IMR-90 (cell line): ENCODE results near the gene PHETA1. TPM values are rescaled to one million over a fixed set of nuclear protein-coding genes. Genes with fewer than 3 reads are reported as not detected.

Experiments used
- ATAC-seq: fragments of 200-7000 bp; cut with Tn5 transposase; 2 replicates; pipeline ENCODE4 v1.9.1; 2020; ENCODE audit warnings: low read depth, mild to moderate bottlenecking, moderate library complexity
- BruUV-seq: library from RNA; stranded (reverse); fragments of 400-500 nt; replicated peaks from 2 replicates; lab custom pipeline; 2021; lab: Mats Ljungman, UMichigan
- CTCF ChIA-PET: fragments of 300-600 bp; formaldehyde crosslinking; extraction: SDS; loops from one replicate; lab custom pipeline; 2021; ENCODE audit warnings: antibody characterized with exemption; lab: Yijun Ruan, JAX
- POLR2A ChIA-PET: fragments of 300-600 bp; sonication (Branson Sonifier 250); formaldehyde crosslinking; loops from one replicate; lab custom pipeline; 2022; ENCODE audit warnings: antibody characterized with exemption; ENCODE audit not compliant: unreplicated experiment; lab: Charles Lee
- DNase-seq: peaks from one replicate; pipeline ENCODE4 v3.0.0; 2013
- H2AFZ ChIP-seq: replicated peaks from 2 replicates; pipeline ENCODE3; 2013; ENCODE audit warnings: low read length, mild to moderate bottlenecking; ENCODE audit not compliant: poor library complexity
- H2AK5ac ChIP-seq: 2 replicates; pipeline ENCODE4 v1.6.1; 2013; ENCODE audit warnings: low read depth, low read length, inconsistent platforms
- H2AK9ac ChIP-seq: replicated peaks from 2 replicates; pipeline ENCODE3; 2013; ENCODE audit warnings: mild to moderate bottlenecking, low read depth, low read length, moderate library complexity; ENCODE audit not compliant: poor library complexity
- H2BK120ac ChIP-seq: 2 replicates; pipeline ENCODE4 v1.6.1; 2013; ENCODE audit warnings: low read depth, low read length, inconsistent platforms
- H2BK15ac ChIP-seq: 3 replicates; pipeline ENCODE4 v1.6.1; 2013; ENCODE audit warnings: low read depth, low read length, inconsistent platforms
- H2BK20ac ChIP-seq: 2 replicates; pipeline ENCODE4 v1.6.1; 2013; ENCODE audit warnings: low read depth, mild to moderate bottlenecking, inconsistent platforms, low read length, moderate library complexity
- H2BK5ac ChIP-seq: 2 replicates; pipeline ENCODE4 v1.6.1; 2013; ENCODE audit warnings: mild to moderate bottlenecking, low read depth, low read length, inconsistent platforms; ENCODE audit not compliant: poor library complexity, severe bottlenecking
- H3K14ac ChIP-seq: replicated peaks from 2 replicates; pipeline ENCODE4 v1.6.1; 2013; ENCODE audit warnings: low read depth, low read length, inconsistent platforms
- H3K18ac ChIP-seq: 2 replicates; pipeline ENCODE4 v1.6.1; 2013; ENCODE audit warnings: low read depth, low read length, control low read depth
- H3K23ac ChIP-seq: 2 replicates; pipeline ENCODE4 v1.6.1; 2013; ENCODE audit warnings: low read depth, low read length, inconsistent platforms
- H3K27ac ChIP-seq: 2 replicates; pipeline ENCODE4 v1.5.1; 2013; ENCODE audit warnings: mild to moderate bottlenecking, control low read depth, low read length; ENCODE audit not compliant: insufficient read depth
- H3K27me3 ChIP-seq: 2 replicates; pipeline ENCODE4 v1.6.1; 2013; ENCODE audit warnings: low read length; ENCODE audit not compliant: control insufficient read depth, insufficient read depth
- H3K36me3 ChIP-seq: 2 replicates; pipeline ENCODE4 v1.6.1; 2013; ENCODE audit warnings: low read length, mixed read lengths; ENCODE audit not compliant: control insufficient read depth, insufficient read depth
- H3K4ac ChIP-seq: 2 replicates; pipeline ENCODE4 v1.6.1; 2013; ENCODE audit warnings: low read depth, low read length, inconsistent platforms
- H3K4me1 ChIP-seq: 2 replicates; pipeline ENCODE4 v1.6.1; 2013; ENCODE audit warnings: low read length, mixed read lengths; ENCODE audit not compliant: control insufficient read depth, insufficient read depth
- H3K4me2 ChIP-seq: 2 replicates; pipeline ENCODE4 v1.6.1; 2013; ENCODE audit warnings: low read depth, mild to moderate bottlenecking, control low read depth, low read length, moderate library complexity
- H3K4me3 ChIP-seq: 2 replicates; pipeline ENCODE4 v1.5.1; 2013; ENCODE audit warnings: low read depth, mild to moderate bottlenecking, control low read depth, low read length, moderate library complexity; ENCODE audit not compliant: insufficient read depth
- H3K56ac ChIP-seq: 2 replicates; pipeline ENCODE4 v1.6.1; 2013; ENCODE audit warnings: low read length, inconsistent platforms; ENCODE audit not compliant: insufficient read depth; ENCODE audit errors: extremely low read depth
- H3K79me1 ChIP-seq, 2 experiments: 2 replicates each; pipeline ENCODE4 v1.6.1; 2013; ENCODE audit warnings: low read length in 2 of 2, inconsistent platforms in 1 of 2, low read depth in 1 of 2
- H3K9ac ChIP-seq: 2 replicates; pipeline ENCODE4 v1.6.1; 2013; ENCODE audit warnings: low read depth, low read length, control low read depth
- H3K9me1 ChIP-seq: 2 replicates; pipeline ENCODE4 v1.6.1; 2013; ENCODE audit warnings: low read length, inconsistent platforms; ENCODE audit not compliant: insufficient read depth
- H3K9me3 ChIP-seq: 2 replicates; pipeline ENCODE4 v1.6.1; 2013; ENCODE audit warnings: low read length; ENCODE audit not compliant: control insufficient read depth, insufficient read depth
- H4K20me1 ChIP-seq: 2 replicates; pipeline ENCODE4 v1.6.1; 2013; ENCODE audit warnings: low read length, inconsistent platforms; ENCODE audit not compliant: insufficient read depth
- H4K5ac ChIP-seq: 2 replicates; pipeline ENCODE4 v1.6.1; 2013; ENCODE audit warnings: mild to moderate bottlenecking, low read depth, low read length, control low read depth
- H4K8ac ChIP-seq, 2 experiments: 2 replicates each; pipeline ENCODE4 v1.6.1; 2013; ENCODE audit warnings: low read depth in 2 of 2, low read length in 2 of 2, control low read depth in 1 of 2, inconsistent platforms in 1 of 2
- H4K91ac ChIP-seq: 2 replicates; pipeline ENCODE4 v1.6.1; 2013; ENCODE audit warnings: low read depth, low read length, inconsistent platforms; ENCODE audit not compliant: insufficient read depth
- BHLHE40 ChIP-seq: fragments of 150-350 bp; IDR thresholded peaks from 2 replicates; pipeline ENCODE4 v1.6.1; 2016; ENCODE audit warnings: mild to moderate bottlenecking, low read depth, low read length
- CEBPB ChIP-seq: IDR thresholded peaks from 2 replicates; pipeline ENCODE4 v1.6.1; 2012; ENCODE audit warnings: low read depth, low read length, improper control_type of control experiment
- CHD1 ChIP-seq: IDR thresholded peaks from 2 replicates; pipeline ENCODE4 v1.6.1; 2012; ENCODE audit warnings: low read depth, low read length, improper control_type of control experiment
- ELK1 ChIP-seq: fragments of 150-350 bp; IDR thresholded peaks from 2 replicates; pipeline ENCODE4 v1.6.1; 2016; ENCODE audit warnings: low read depth, mild to moderate bottlenecking, low read length, moderate library complexity, borderline replicate concordance
- FOS ChIP-seq: fragments of 150-350 bp; IDR thresholded peaks from 2 replicates; pipeline ENCODE4 v1.6.1; 2016; ENCODE audit warnings: low read depth, low read length
- MAFK ChIP-seq: IDR thresholded peaks from 2 replicates; pipeline ENCODE4 v1.6.1; 2012; ENCODE audit warnings: low read depth, low read length, improper control_type of control experiment
- MAZ ChIP-seq: IDR thresholded peaks from 2 replicates; pipeline ENCODE4 v1.6.1; 2012; ENCODE audit warnings: low read depth, mild to moderate bottlenecking, low read length, improper control_type of control experiment, moderate library complexity, borderline replicate concordance
- MXI1 ChIP-seq: IDR thresholded peaks from 2 replicates; pipeline ENCODE4 v1.6.1; 2012; ENCODE audit warnings: low read depth, mild to moderate bottlenecking, low read length, moderate library complexity, borderline replicate concordance
- NFE2L2 ChIP-seq: fragments of 150-350 bp; IDR thresholded peaks from 2 replicates; pipeline ENCODE4 v1.6.1; 2016; ENCODE audit warnings: low read depth, mild to moderate bottlenecking, low read length
- POLR2A ChIP-seq: IDR thresholded peaks from 2 replicates; pipeline ENCODE4 v1.6.1; 2012; ENCODE audit warnings: mild to moderate bottlenecking, low read depth, low read length
- RAD21 ChIP-seq: IDR thresholded peaks from 2 replicates; pipeline ENCODE4 v1.6.1; 2012; ENCODE audit warnings: low read length, improper control_type of control experiment
- RCOR1 ChIP-seq: IDR thresholded peaks from 2 replicates; pipeline ENCODE4 v1.6.1; 2012; ENCODE audit warnings: mild to moderate bottlenecking, low read length, improper control_type of control experiment; ENCODE audit not compliant: insufficient replicate concordance
- RFX5 ChIP-seq: IDR thresholded peaks from 2 replicates; pipeline ENCODE4 v1.8.0; 2012; ENCODE audit warnings: low read depth, mild to moderate bottlenecking, low read length, moderate library complexity
- SMC3 ChIP-seq: fragments of 150-350 bp; IDR thresholded peaks from 2 replicates; pipeline ENCODE4 v1.6.1; 2016; ENCODE audit warnings: low read depth, mild to moderate bottlenecking, antibody characterized with exemption, low read length, moderate library complexity
- WGBS, 2 experiments: methylation state at CpG; one replicate each; pipeline versions ENCODE4 v1.1.5 to v1.1.7; 2013; ENCODE audit warnings: missing lambda C conversion rate in 2 of 2; ENCODE audit not compliant: insufficient read length in 1 of 2; ENCODE audit errors: extremely low coverage in 2 of 2; 5-methylcytosine and 5-hydroxymethylcytosine counted together
- dilution Hi-C: fragments of 300-500 bp; cut with HindIII; formaldehyde crosslinking; loops from one replicate; pipeline ENCODE4 v1.14.3; 2018; ENCODE audit warnings: low sequenced_read_pairs; ENCODE audit not compliant: unreplicated experiment
- in situ Hi-C: fragments of 300-500 bp; cut with MboI; formaldehyde crosslinking; loops from 3 replicates; pipeline ENCODE4 v1.14.3; 2019; ENCODE audit warnings: low sequenced_read_pairs, inconsistent platforms, mixed read lengths
- intact Hi-C: fragments of 100-400 bp; cut with micrococcal nuclease; formaldehyde crosslinking; loops from 2 replicates; pipeline ENCODE4 v1.10.0; 2022
- polyA plus RNA-seq, 3 experiments: library from polyadenylated mRNA; depleted of rRNA; stranded (reverse); fragments of >200 nt; gene quantifications; 2 replicates each; pipeline ENCODE4 v1.2.3, GENCODE V29; 2012; ENCODE audit warnings: low replicate concordance in 1 of 3
- total RNA-seq: library from RNA; depleted of rRNA; stranded (reverse); fragments of >200 nt; gene quantifications from 2 replicates; pipeline ENCODE4 v1.2.3, GENCODE V29; 2012
- TF ChIP-seq, protein P1 (sequence below): conservative IDR thresholded peaks from 2 replicates; pipeline ENCODE4 v1.5.1; 2012; ENCODE audit warnings: mild to moderate bottlenecking, low read depth, low read length, improper control_type of control experiment

Gene PHETA1
- total and polyA plus RNA-seq, 2 of the 4 experiments (the other 2 are of a cell fraction), result 3.2 to 6.6 TPM

DNA sequence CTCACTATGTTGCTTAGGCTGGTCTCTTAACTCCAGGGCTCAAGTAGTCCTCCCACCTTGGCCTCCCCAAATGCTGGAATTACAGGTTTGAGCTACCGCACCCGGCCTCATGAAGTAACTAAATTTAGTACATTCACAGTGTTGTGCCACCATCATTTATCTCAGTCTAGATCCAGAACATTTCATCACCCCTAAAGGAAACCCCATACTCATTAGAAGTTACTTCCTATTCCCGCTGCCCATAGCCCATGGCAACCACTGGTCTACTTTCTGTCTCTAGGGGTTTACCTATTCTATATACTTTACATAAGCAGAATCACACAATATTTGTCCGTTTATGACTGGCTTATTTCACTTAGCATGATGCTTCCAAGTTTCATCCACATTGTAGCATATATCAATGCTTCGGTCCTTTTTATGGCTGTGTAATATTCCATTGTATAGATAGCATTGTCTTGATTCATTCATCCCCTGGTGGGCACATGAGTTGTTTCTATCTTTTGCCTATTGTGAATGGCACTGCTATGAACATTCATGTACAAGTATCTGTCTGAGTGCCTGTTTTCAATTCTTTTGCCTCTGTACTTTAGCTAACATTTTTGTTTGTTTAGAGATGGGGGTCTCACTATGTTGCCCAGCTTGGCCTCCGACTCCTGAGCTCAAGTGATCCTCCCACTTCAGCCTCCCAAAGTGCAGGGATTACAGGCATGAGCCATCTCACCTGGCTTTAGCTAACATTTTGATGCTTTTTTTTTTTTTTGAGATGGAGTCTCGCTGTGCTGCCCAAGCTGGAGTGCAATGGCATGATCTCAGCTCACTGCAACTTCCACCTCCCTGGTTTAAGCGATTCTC, 26.7 kb upstream of the PHETA1 start:
- Histone ChIP-seq H4K5ac (no peak overlapping the region), H3K4me1 (peaks cover 9% of the 10 kb centered on the region), H2AK5ac (no peak overlapping the region), H3K4me2 (no peak overlapping the region), H2BK120ac (no peak overlapping the region), H2BK5ac (no peak overlapping the region), H3K14ac (no peak overlapping the region), H3K36me3 (no peaks in the 10 kb centered on the region), H3K56ac (no peak overlapping the region), H3K9me1 (0 out of 2 replicates have a peak, but pooled peaks cover 2% of the 10 kb centered on the region), H4K91ac (no peak overlapping the region), H3K4me3 (no peak overlapping the region), H2AK9ac (no peak overlapping the region), H3K4ac (no peak overlapping the region), H2BK15ac (no peak overlapping the region), H3K23ac (no peak overlapping the region), H3K27me3 (peaks cover 2% of the 10 kb centered on the region; the same call in 1 of the 2 replicates), H4K8ac (no peak overlapping the region), H3K27ac (no peak overlapping the region), H2BK20ac (no peak overlapping the region), H4K20me1 (no peaks in the 10 kb centered on the region), H3K9ac (no peak overlapping the region), H3K9me3 (no peaks in the 10 kb centered on the region), H3K18ac (no peak overlapping the region), H2AFZ (no peak overlapping the region), H3K79me1 (no peaks in the 10 kb centered on the region)
- no peak for ATAC-seq
- dilution Hi-C loops (no loop called here), intact Hi-C loops (loop anchor here (5.0 kb wide), 1 partner anchor 277 kb away; no protein-coding TSS in a partner anchor), in situ Hi-C loops (no loop called here)
- ChIA-PET CTCF (interaction anchor here (1.7 to 2.4 kb wide), 4 partner anchors 51 to 92 kb away, joined by 6 to 63 read pairs (median 9); no protein-coding TSS in a partner anchor), POLR2A (interaction anchor here (0.6 kb wide), 1 partner anchor 68 kb away, joined by 4 read pairs; no protein-coding TSS in a partner anchor)
- 90% methylated on average over 3 of the region's 8 CpGs; no CpG with 5 or more reads in 1 of the 2 experiments for WGBS, 2 experiments
- DNase-seq, result no peak
- BruUV-seq, result no TSS peak
- TF ChIP-seq FOS, result no peak
- TF ChIP-seq POLR2A, result no peak
- TF ChIP-seq CHD1, result no peak
- no peak for TF ChIP-seq NFE2L2
- no peak for TF ChIP-seq RAD21
- TF ChIP-seq RFX5, result no peak
- TF ChIP-seq RCOR1, result no peak
- TF ChIP-seq CEBPB, result no peak
- TF ChIP-seq, protein P1, sequence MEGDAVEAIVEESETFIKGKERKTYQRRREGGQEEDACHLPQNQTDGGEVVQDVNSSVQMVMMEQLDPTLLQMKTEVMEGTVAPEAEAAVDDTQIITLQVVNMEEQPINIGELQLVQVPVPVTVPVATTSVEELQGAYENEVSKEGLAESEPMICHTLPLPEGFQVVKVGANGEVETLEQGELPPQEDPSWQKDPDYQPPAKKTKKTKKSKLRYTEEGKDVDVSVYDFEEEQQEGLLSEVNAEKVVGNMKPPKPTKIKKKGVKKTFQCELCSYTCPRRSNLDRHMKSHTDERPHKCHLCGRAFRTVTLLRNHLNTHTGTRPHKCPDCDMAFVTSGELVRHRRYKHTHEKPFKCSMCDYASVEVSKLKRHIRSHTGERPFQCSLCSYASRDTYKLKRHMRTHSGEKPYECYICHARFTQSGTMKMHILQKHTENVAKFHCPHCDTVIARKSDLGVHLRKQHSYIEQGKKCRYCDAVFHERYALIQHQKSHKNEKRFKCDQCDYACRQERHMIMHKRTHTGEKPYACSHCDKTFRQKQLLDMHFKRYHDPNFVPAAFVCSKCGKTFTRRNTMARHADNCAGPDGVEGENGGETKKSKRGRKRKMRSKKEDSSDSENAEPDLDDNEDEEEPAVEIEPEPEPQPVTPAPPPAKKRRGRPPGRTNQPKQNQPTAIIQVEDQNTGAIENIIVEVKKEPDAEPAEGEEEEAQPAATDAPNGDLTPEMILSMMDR, result no peak
- no peak for TF ChIP-seq MXI1
- TF ChIP-seq MAZ, result no peak
- TF ChIP-seq MAFK, result no peak
- no peak for TF ChIP-seq SMC3
- TF ChIP-seq BHLHE40, result no peak
- TF ChIP-seq ELK1, result no peak
